Body of pancreas (tissue), 4 donors: ENCODE results near the gene PHOX2B. TPM values are rescaled to one million over a fixed set of nuclear protein-coding genes. Genes with fewer than 3 reads are reported as not detected.

Experiments used
- ATAC-seq: fragments of 150-250 bp; one replicate; pipeline ENCODE4 v1.9.1; 2016
- DNase-seq, 4 donors: peaks; one replicate each; pipeline ENCODE4 v3.0.0-alpha.2; 2019
- H3K27ac ChIP-seq, 4 donors: fragments of 200-600 bp; sonication (generic); 1 replicate in 3 of 4; 2 replicates in 1 of 4; pipeline versions ENCODE4 v1.5.1 to v1.6.1; 2016 to 2019; ENCODE audit warnings: mild to moderate bottlenecking in 1 of 4, mixed read lengths in 1 of 4, moderate library complexity in 1 of 4
- H3K27me3 ChIP-seq, 2 donors: fragments of 200-600 bp; sonication (generic); one replicate each; pipeline ENCODE4 v1.6.0; 2016; ENCODE audit warnings: mild to moderate bottlenecking in 1 of 2
- H3K36me3 ChIP-seq, 2 donors: fragments of 200-600 bp; sonication (generic); replicated peaks in 1 of 2; 2 replicates each; pipeline ENCODE4 v1.5.1; 2016; ENCODE audit warnings: low read depth in 2 of 2; ENCODE audit not compliant: insufficient read depth in 1 of 2
- H3K4me1 ChIP-seq: fragments of 200-600 bp; sonication (generic); one replicate; pipeline ENCODE4 v1.6.0; 2016
- H3K4me3 ChIP-seq, 2 donors: fragments of 200-600 bp; sonication (generic); 1 replicate in 1 of 2; 2 replicates in 1 of 2; pipeline ENCODE4 v1.5.1; 2016 to 2019
- H3K9me3 ChIP-seq, 3 donors: fragments of 200-600 bp; sonication (generic); 1 replicate in 2 of 3; 2 replicates in 1 of 3; pipeline ENCODE4 v1.5.1; 2016
- CTCF ChIP-seq, 7 experiments: fragments of 450-650 bp in 4 of 7; fragments of 200-600 bp in 3 of 7; sonication (generic) in 3 of 7; IDR thresholded peaks; one replicate each; pipeline ENCODE4 v1.5.1; 2016 to 2019; ENCODE audit warnings: antibody characterized with exemption in 7 of 7
- POLR2A ChIP-seq, 3 donors: fragments of 450-650 bp; IDR thresholded peaks; one replicate each; pipeline ENCODE4 v1.6.1; 2016; ENCODE audit warnings: antibody characterized with exemption in 3 of 3, mild to moderate bottlenecking in 2 of 3
- WGBS, 2 donors: methylation state at CpG; one replicate each; pipeline ENCODE4 v1.1.5; 2017; 5-methylcytosine and 5-hydroxymethylcytosine counted together
- intact Hi-C: fragments of 100-400 bp; cut with DNase I; formaldehyde crosslinking; loops from one replicate; pipeline ENCODE4 v1.15.1; 2023
- small RNA-seq: library from RNA; depleted of rRNA; stranded (forward); fragments of <200 nt; gene quantifications from one replicate; pipeline ENCODE3, GENCODE V24; 2016
- total RNA-seq, 2 donors: library from RNA; depleted of rRNA; stranded (reverse); fragments of >200 nt; gene quantifications; one replicate each; pipeline ENCODE4 v1.1.0, GENCODE V29; 2016

The PHOX2B gene
- total RNA-seq, 2 donors from 2014 or later = not detected

GRCh38 chr4:41703785-41704184 lies 44.7 kb downstream of the PHOX2B start:
- Histone ChIP-seq H3K4me1 (no peaks in the 10 kb centered on the region), H3K9me3 (no peaks in the 10 kb centered on the region), H3K36me3 (no peaks in the 10 kb centered on the region), H3K27ac (no peak overlapping the region), H3K27me3 (no peaks in the 10 kb centered on the region), H3K4me3 (no peak overlapping the region)
- no peak for TF ChIP-seq POLR2A (IDR thresholded peaks at IDR 0.05)
- TF ChIP-seq CTCF (IDR thresholded peaks at IDR 0.05) = no peak
- intact Hi-C loops = no loop called here
- ATAC-seq = no peak
- WGBS, 2 donors = 15 to 18% methylated on average over 3 of the region's 3 CpGs
- DNase-seq = no peak

DNA sequence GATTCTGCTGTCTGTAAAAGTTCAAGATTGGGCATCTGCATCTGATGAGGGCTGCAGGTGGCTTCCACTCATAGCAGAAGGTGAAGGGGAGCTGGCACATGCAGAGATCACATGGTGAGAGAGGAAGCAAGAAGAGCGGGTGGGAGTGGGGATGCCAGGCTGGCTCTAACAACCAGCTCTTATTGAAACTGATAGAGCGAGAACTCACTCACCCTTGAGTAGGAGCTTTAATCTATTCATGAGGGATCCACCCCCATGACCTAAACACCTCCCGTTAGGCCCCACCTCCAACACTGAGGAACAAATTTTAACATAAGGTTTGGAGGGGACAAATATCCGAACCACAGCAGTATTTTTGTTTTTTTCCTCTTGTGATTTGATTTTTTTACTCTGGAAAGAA lies 45.8 kb downstream of the PHOX2B start:
- 68 to 76% methylated on average over 4 of the region's 4 CpGs for WGBS, 2 donors
- DNase-seq (no peak), ATAC-seq (no peak)
- Histone ChIP-seq H3K4me1 (no peaks in the 10 kb centered on the region), H3K9me3 (no peaks in the 10 kb centered on the region), H3K36me3 (no peaks in the 10 kb centered on the region), H3K4me3 (no peak overlapping the region), H3K27ac (no peak overlapping the region), H3K27me3 (no peaks in the 10 kb centered on the region)
- intact Hi-C loops = no loop called here
- TF ChIP-seq POLR2A (IDR thresholded peaks at IDR 0.05) (no peak), CTCF (IDR thresholded peaks at IDR 0.05) (no peak)

- H3K27ac ChIP-seq = no peak overlapping the region
- H3K27me3 ChIP-seq = no peaks in the 10 kb centered on the region
- WGBS, 2 donors = 46 to 51% methylated on average over 3 of the region's 3 CpGs
- ATAC-seq (no peak), DNase-seq (no peak)
- no peaks in the 10 kb centered on the region for H3K36me3 ChIP-seq
- no peaks in the 10 kb centered on the region for H3K4me1 ChIP-seq
- H3K4me3 ChIP-seq = no peak overlapping the region
- no peak for TF ChIP-seq CTCF (IDR thresholded peaks at IDR 0.05)
- no peak for TF ChIP-seq POLR2A (IDR thresholded peaks at IDR 0.05)
- intact Hi-C loops = no loop called here
- no peaks in the 10 kb centered on the region for H3K9me3 ChIP-seq
These were observed 46.5 kb downstream of the PHOX2B start for GRCh38 chr4:41701983-41702382.

DNA sequence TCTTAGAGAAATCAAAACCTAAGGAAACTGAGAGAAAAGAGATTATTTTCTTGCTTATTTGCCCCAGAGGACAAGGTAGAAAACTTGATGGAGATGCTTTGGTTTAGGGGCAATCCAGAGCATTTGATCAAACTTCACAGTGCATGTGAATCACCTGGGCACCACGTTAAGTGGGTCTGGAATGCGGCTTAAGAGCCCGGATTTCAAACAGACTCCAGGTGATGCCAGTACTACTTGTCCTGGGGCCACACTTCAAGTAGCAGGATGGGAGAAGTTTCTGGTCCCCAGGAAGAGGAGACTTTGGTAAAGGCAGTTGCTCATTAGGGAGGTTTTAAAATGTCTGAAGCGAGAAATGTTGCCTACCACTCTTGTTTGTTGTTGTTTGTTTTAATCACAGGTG lies 51.8 kb downstream of the PHOX2B start:
- intact Hi-C loops = no loop called here
- H3K27me3 ChIP-seq = no peaks in the 10 kb centered on the region
- H3K4me3 ChIP-seq = no peak overlapping the region
- no peaks in the 10 kb centered on the region for H3K36me3 ChIP-seq
- no peak overlapping the region for H3K27ac ChIP-seq
- WGBS, 2 donors = 71 to 72% methylated on average over 4 of the region's 4 CpGs
- TF ChIP-seq CTCF (IDR thresholded peaks at IDR 0.05) (no peak), POLR2A (IDR thresholded peaks at IDR 0.05) (no peak)
- H3K4me1 ChIP-seq = peaks cover 3% of the 10 kb centered on the region
- no peaks in the 10 kb centered on the region for H3K9me3 ChIP-seq
- DNase-seq (no peak), ATAC-seq (no peak)

DNA sequence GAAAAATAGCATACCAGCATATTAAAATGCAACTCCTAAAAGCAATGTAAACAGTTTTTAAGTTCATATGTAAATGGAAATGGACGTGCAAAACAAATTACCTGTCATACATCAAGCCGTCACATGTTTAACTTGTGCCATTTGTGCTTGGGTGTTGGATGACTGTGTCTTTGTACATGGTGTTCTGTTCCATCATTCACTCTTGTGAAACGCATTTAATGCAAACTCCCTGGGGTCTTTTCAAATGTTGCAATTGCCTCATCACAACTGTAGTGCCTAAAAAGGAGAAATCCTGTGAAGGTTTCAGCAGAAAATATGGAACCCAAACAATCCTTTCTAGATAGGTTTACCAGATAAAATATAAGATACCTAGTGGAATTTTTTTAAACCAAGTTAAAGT lies 52.4 kb downstream of the PHOX2B start:
- Histone ChIP-seq H3K9me3 (no peaks in the 10 kb centered on the region), H3K27ac (no peak overlapping the region), H3K4me1 (peaks cover 3% of the 10 kb centered on the region), H3K4me3 (no peak overlapping the region), H3K27me3 (no peaks in the 10 kb centered on the region), H3K36me3 (no peaks in the 10 kb centered on the region)
- intact Hi-C loops = no loop called here
- no peak for ATAC-seq
- TF ChIP-seq POLR2A (IDR thresholded peaks at IDR 0.05) = no peak
- no peak for TF ChIP-seq CTCF (IDR thresholded peaks at IDR 0.05)
- 76 to 84% methylated on average over 3 of the region's 3 CpGs for WGBS, 2 donors
- no peak for DNase-seq

Small RNA genes within 50 kb of the gene (small RNA-seq; reads per million reads assigned to genes)
- not detected for gene RNU1-49P

Other genes starting within 250 kb of the PHOX2B start
- 10 to 100 TPM in 1 of 2 donors, 1 to 10 TPM in 1; 9.3 to 24.1 TPM for gene LIMCH1, start 210.6 kb downstream of the PHOX2B start, total RNA-seq
- gene TMEM33, start 186.7 kb upstream of the PHOX2B start, total RNA-seq = 10 to 100 TPM; 22.1 to 26.0 TPM
- gene DCAF4L1, start 233.0 kb upstream of the PHOX2B start, total RNA-seq = under 1 TPM; under 0.01 to 0.33 TPM
- gene SLC30A9, start 241.8 kb upstream of the PHOX2B start, total RNA-seq = 10 to 100 TPM; 43.5 to 63.3 TPM